ENCODE data around the gene ARHGAP19. TPM values are rescaled to one million over a fixed set of nuclear protein-coding genes. Genes with fewer than 3 reads are reported as not detected.

ARHGAP19 gene
- total and polyA plus RNA-seq, 2 of the 8 experiments (the other 6 are each of a cell fraction or from before 2014, with no cell fraction given), result 13.3 to 32.1 TPM

GRCh38 chr10:97325754-97326153, 33.3 kb upstream of the ARHGAP19 start:
- Histone ChIP-seq H3K9me3 (ENCODE audit: insufficient read depth in 2 of 2, low read depth in 1 of 2, low read length in 1 of 2) (no peaks in the 10 kb centered on the region), H3K14ac (ENCODE audit: insufficient read length) (no peak overlapping the region), H2AK5ac (ENCODE audit: low read depth, low read length) (no peak overlapping the region), H4K8ac (ENCODE audit: extremely low read depth, insufficient read depth, low read length) (no peak overlapping the region), H2BK120ac (replicated peaks; ENCODE audit: low read depth, low read length) (no peak overlapping the region), H2BK12ac (ENCODE audit: low read depth, low read length) (no peak overlapping the region), H4K91ac (replicated peaks; ENCODE audit: insufficient read length, low read length) (no peak overlapping the region), H3K4ac (replicated peaks; ENCODE audit: insufficient read length, low read depth, low read length) (no peak overlapping the region), H2BK5ac (ENCODE audit: low read depth, low read length) (no peak overlapping the region), H3K4me1 (replicated peaks in 1 of 4; ENCODE audit: control insufficient read depth in 3 of 4, insufficient read depth in 4 of 4, low read length in 3 of 4) (peaks cover 0 to 19% (median 9%) of the 10 kb centered on the region in 4 experiments; a peak in 6 of 7 replicates), H3K9ac (replicated peaks in 1 of 4; ENCODE audit: extremely low read depth in 1 of 4, low read depth in 3 of 4, low read length in 3 of 4) (no peak overlapping the region), H3K27me3 (replicated peaks in 1 of 4; ENCODE audit: control insufficient read depth in 3 of 4, extremely low read depth in 1 of 4, insufficient read depth in 3 of 4, low read length in 3 of 4) (peaks cover 3 to 13% (median 11%) of the 10 kb centered on the region in 4 experiments), H4K5ac (ENCODE audit: insufficient read length, low read depth, low read length) (no peak overlapping the region), H3K36me3 (ENCODE audit: control insufficient read depth in 2 of 4, insufficient read depth in 4 of 4, low read length in 3 of 4) (peaks cover 2 to 25% (median 7%) of the 10 kb centered on the region in 4 experiments; a peak in 5 of 8 replicates), H2AFZ (ENCODE audit: low read length) (no peak overlapping the region), H3K4me3 (ENCODE audit: extremely low read depth in 1 of 4, insufficient read depth in 2 of 4, low read depth in 3 of 4, low read length in 4 of 4) (no peak overlapping the region), H3K79me2 (ENCODE audit: control insufficient read depth in 1 of 2, insufficient read depth in 2 of 2, low read length in 2 of 2) (peaks cover 6 to 22% of the 10 kb centered on the region in 2 experiments; a peak in 3 of 4 replicates), H3K4me2 (ENCODE audit: insufficient read depth in 1 of 2, low read depth in 2 of 2, low read length in 2 of 2) (no peak overlapping the region), H3K18ac (ENCODE audit: extremely low read depth, low read length) (no peak overlapping the region), H2BK15ac (ENCODE audit: low read length) (no peak overlapping the region), H3K23ac (ENCODE audit: insufficient read length) (no peak overlapping the region), H3K79me1 (ENCODE audit: low read depth, low read length) (peaks cover 7% of the 10 kb centered on the region; the same call in 1 of the 2 replicates), H2BK20ac (ENCODE audit: low read length) (no peak overlapping the region), H3K27ac (ENCODE audit: low read depth, low read length) (no peak overlapping the region), H3K56ac (replicated peaks; ENCODE audit: insufficient read length, low read depth, low read length) (no peak overlapping the region), H4K20me1 (replicated peaks in 1 of 2; ENCODE audit: control insufficient read depth in 1 of 2, insufficient read depth in 2 of 2, low read length in 2 of 2) (peaks cover 5 to 6% of the 10 kb centered on the region in 2 experiments), H3K23me2 (ENCODE audit: low read depth, low read length) (peaks cover 3% of the 10 kb centered on the region; the same call in 1 of the 2 replicates)
- POLR2A ChIA-PET (ENCODE audit: partially characterized antibody), result interaction anchor here (1.2 to 5.5 kb wide), 6 partner anchors 7 to 35 kb away, joined by 3 to 75 read pairs (median 5); partner anchors contain the start of gene FRAT2
- FAIRE-seq, result no peak
- WGBS, 2 experiments (ENCODE audit: extremely low coverage in 1 of 2, insufficient coverage in 1 of 2, insufficient read length in 1 of 2, insufficient replicate concordance in 2 of 2, low coverage in 1 of 2, low lambda C conversion rate in 2 of 2, missing lambda C conversion rate in 1 of 2), result 78% methylated on average over 9 of the region's 9 CpGs; no CpG with 5 or more reads in 1 of the 2 experiments
- TF ChIP-seq KDM5A (IDR thresholded peaks at IDR 0.05; ENCODE audit: low read length) (no peak), POLR2A (IDR thresholded peaks at IDR 0.05; ENCODE audit: control extremely low read depth in 1 of 2, low read depth in 2 of 2, low read length in 2 of 2) (0 out of 3 replicates have a peak, but pooled peaks of 1 of the 2 experiments have one; percentile 20)
- DNase-seq (ENCODE audit: low read depth in 1 of 2, low spot score in 2 of 2), result no peak
- CTCF ChIA-PET (ENCODE audit: partially characterized antibody), result interaction anchor here (1.0 to 2.4 kb wide), 5 partner anchors 11 to 48 kb away, joined by 3 to 9 read pairs (median 4); no protein-coding TSS in a partner anchor
